Hepatocyte (in vitro differentiated cells): ENCODE measurements around the gene MEN1. TPM values are rescaled to one million over a fixed set of nuclear protein-coding genes. Genes with fewer than 3 reads are reported as not detected.

Source experiments
- DNase-seq: peaks from one replicate; pipeline ENCODE4 v3.0.0-alpha.2; 2016; ENCODE audit warnings: low spot score
- H2AFZ ChIP-seq: fragments of 200-600 bp; sonication (generic); 2 replicates; pipeline ENCODE4 v1.6.0; 2016; ENCODE audit warnings: antibody characterized with exemption, mild to moderate bottlenecking
- H3K27ac ChIP-seq: fragments of 200-600 bp; sonication (generic); 2 replicates; pipeline ENCODE4 v1.5.1; 2016; ENCODE audit warnings: mild to moderate bottlenecking
- H3K27me3 ChIP-seq: fragments of 200-600 bp; sonication (generic); 2 replicates; pipeline ENCODE4 v1.6.1; 2016
- H3K36me3 ChIP-seq: fragments of 200-600 bp; sonication (generic); replicated peaks from 2 replicates; pipeline ENCODE4 v1.5.1; 2016; ENCODE audit warnings: low read depth; ENCODE audit not compliant: insufficient read depth
- H3K4me1 ChIP-seq: fragments of 200-600 bp; sonication (generic); 2 replicates; pipeline ENCODE4 v1.5.1; 2016; ENCODE audit warnings: mild to moderate bottlenecking, moderate library complexity; ENCODE audit not compliant: insufficient read depth
- H3K4me2 ChIP-seq: fragments of 200-600 bp; sonication (generic); 2 replicates; pipeline ENCODE4 v1.6.0; 2016
- H3K4me3 ChIP-seq: fragments of 200-600 bp; sonication (generic); 2 replicates; pipeline ENCODE4 v1.5.1; 2016; ENCODE audit warnings: mild to moderate bottlenecking
- H3K79me2 ChIP-seq: fragments of 200-600 bp; sonication (generic); 2 replicates; pipeline ENCODE4 v1.6.0; 2017; ENCODE audit warnings: mild to moderate bottlenecking
- H3K9me2 ChIP-seq: fragments of 200-600 bp; sonication (generic); replicated peaks from 2 replicates; pipeline ENCODE4 v1.6.0; 2017; ENCODE audit warnings: mild to moderate bottlenecking; ENCODE audit not compliant: insufficient read depth
- H3K9me3 ChIP-seq: fragments of 200-600 bp; sonication (generic); 2 replicates; pipeline ENCODE4 v1.5.1; 2016; ENCODE audit warnings: low read depth, mild to moderate bottlenecking
- H4K20me1 ChIP-seq: fragments of 200-600 bp; sonication (generic); 2 replicates; pipeline ENCODE4 v1.6.0; 2016; ENCODE audit warnings: mild to moderate bottlenecking; ENCODE audit not compliant: insufficient read depth, poor library complexity, severe bottlenecking
- CTCF ChIP-seq: fragments of 200-600 bp; sonication (generic); IDR thresholded peaks from 2 replicates; pipeline ENCODE4 v1.5.1; 2016; ENCODE audit warnings: antibody characterized with exemption, mild to moderate bottlenecking; ENCODE audit not compliant: poor library complexity
- EZH2 ChIP-seq: fragments of 200-600 bp; sonication (generic); IDR thresholded peaks from 2 replicates; pipeline ENCODE4 v1.6.1; 2016; ENCODE audit warnings: antibody characterized with exemption, mild to moderate bottlenecking, borderline replicate concordance
- EZH2phosphoT487 ChIP-seq: fragments of 200-600 bp; sonication (generic); IDR thresholded peaks from one replicate; pipeline ENCODE4 v1.6.1; 2018; ENCODE audit warnings: antibody characterized with exemption, mild to moderate bottlenecking, low read depth, moderate library complexity; ENCODE audit not compliant: unreplicated experiment, severe bottlenecking
- WGBS: methylation state at CpG from one replicate; pipeline ENCODE4 v1.1.6; 2016; ENCODE audit warnings: low lambda C conversion rate; ENCODE audit errors: missing lambda C conversion rate; 5-methylcytosine and 5-hydroxymethylcytosine counted together
- polyA plus RNA-seq: library from polyadenylated mRNA; unstranded; fragments of >200 nt; fragmentation: Nextera tagmentation; extraction: Ambion mirVana; gene quantifications from 2 replicates; pipeline ENCODE4 v1.2.1, GENCODE V29; 2016
- total RNA-seq: library from RNA; depleted of rRNA; stranded (reverse); fragments of >200 nt; gene quantifications from 2 replicates; pipeline ENCODE4 v1.2.3, GENCODE V29; 2014

Gene MEN1
- total and polyA plus RNA-seq, 2 experiments from 2014 or later: 18.6 to 49.1 TPM

GRCh38 chr11:64835616-64836447, 25.5 kb upstream of the MEN1 start:
- H2AFZ ChIP-seq: no peak overlapping the region
- WGBS: 93% methylated on average over 14 of the region's 17 CpGs
- H3K9me3 ChIP-seq: no peaks in the 10 kb centered on the region
- DNase-seq: no peak
- no peaks in the 10 kb centered on the region for H3K4me1 ChIP-seq
- H3K36me3 ChIP-seq: no peaks in the 10 kb centered on the region
- H3K9me2 ChIP-seq: no peaks in the 10 kb centered on the region
- no peak overlapping the region for H3K27ac ChIP-seq
- TF ChIP-seq EZH2phosphoT487: no peak
- no peak for TF ChIP-seq CTCF
- TF ChIP-seq EZH2: no peak
- H4K20me1 ChIP-seq: no peaks in the 10 kb centered on the region
- no peaks in the 10 kb centered on the region for H3K27me3 ChIP-seq
- H3K4me2 ChIP-seq: no peak overlapping the region
- no peak overlapping the region for H3K4me3 ChIP-seq
- H3K79me2 ChIP-seq: no peaks in the 10 kb centered on the region

- Histone ChIP-seq H2AFZ (no peak overlapping the region), H3K4me3 (no peak overlapping the region), H3K9me3 (no peaks in the 10 kb centered on the region), H3K4me2 (no peak overlapping the region), H4K20me1 (no peaks in the 10 kb centered on the region), H3K27me3 (no peaks in the 10 kb centered on the region), H3K4me1 (no peaks in the 10 kb centered on the region), H3K36me3 (no peaks in the 10 kb centered on the region), H3K79me2 (no peaks in the 10 kb centered on the region), H3K9me2 (no peaks in the 10 kb centered on the region), H3K27ac (no peak overlapping the region)
- DNase-seq: no peak
- TF ChIP-seq EZH2: no peak
- no peak for TF ChIP-seq CTCF
- TF ChIP-seq EZH2phosphoT487: no peak
- WGBS: 91% methylated on average over 22 of the region's 29 CpGs
These were observed 24.6 kb upstream of the MEN1 start for GRCh38 chr11:64834723-64835615.

- 96% methylated on average over 24 of the region's 25 CpGs for WGBS
- Histone ChIP-seq H3K27me3 (no peaks in the 10 kb centered on the region), H3K4me3 (no peak overlapping the region), H2AFZ (no peak overlapping the region), H3K4me2 (no peak overlapping the region), H3K4me1 (no peaks in the 10 kb centered on the region), H3K79me2 (no peaks in the 10 kb centered on the region), H4K20me1 (no peaks in the 10 kb centered on the region), H3K27ac (no peak overlapping the region), H3K36me3 (no peaks in the 10 kb centered on the region), H3K9me2 (no peaks in the 10 kb centered on the region), H3K9me3 (no peaks in the 10 kb centered on the region)
- no peak for TF ChIP-seq CTCF
- TF ChIP-seq EZH2: no peak
- no peak for TF ChIP-seq EZH2phosphoT487
- no peak for DNase-seq
These were observed 23.8 kb upstream of the MEN1 start for GRCh38 chr11:64834031-64834722.
